CD4-positive, alpha-beta memory T cell (primary cell): ENCODE results near the gene KRTAP4-4. TPM values are rescaled to one million over a fixed set of nuclear protein-coding genes. Genes with fewer than 3 reads are reported as not detected.
A peak's percentile ranks its signal among the peaks of the same experiment; 100 is the strongest.

Experiments
- CTCF ChIA-PET: fragments of 350-600 bp; sonication (Branson Sonifier 250); formaldehyde crosslinking; loops from one replicate; lab custom pipeline; 2021; ENCODE audit warnings: inconsistent platforms; ENCODE audit not compliant: partially characterized antibody; lab: Charles Lee
- POLR2A ChIA-PET: fragments of 350-600 bp; sonication (Branson Sonifier 250); formaldehyde crosslinking; loops from one replicate; lab custom pipeline; 2021; ENCODE audit not compliant: partially characterized antibody; lab: Charles Lee
- DNase-seq, 5 donors: peaks; one replicate each; pipeline versions ENCODE4 v3.0.0 to v3.0.0-alpha.2; 2020 to 2022; ENCODE audit warnings: mixed read lengths in 1 of 5
- H3K27ac ChIP-seq: one replicate; pipeline ENCODE4 v1.7.0; 2013; ENCODE audit warnings: low read depth, low read length
- H3K27me3 ChIP-seq: 2 replicates; pipeline ENCODE4 v1.7.0; 2013; ENCODE audit warnings: mild to moderate bottlenecking, low read length, moderate library complexity; ENCODE audit not compliant: insufficient read depth
- H3K36me3 ChIP-seq: 2 replicates; pipeline ENCODE4 v1.7.0; 2013; ENCODE audit warnings: mild to moderate bottlenecking, low read length, moderate library complexity; ENCODE audit not compliant: insufficient read depth
- H3K4me1 ChIP-seq: 2 replicates; pipeline ENCODE4 v1.7.0; 2013; ENCODE audit warnings: mild to moderate bottlenecking, low read length, moderate library complexity; ENCODE audit not compliant: insufficient read depth
- H3K4me3 ChIP-seq, 2 donors: one replicate each; pipeline ENCODE4 v1.7.0; 2013; ENCODE audit warnings: low read length in 2 of 2, mild to moderate bottlenecking in 1 of 2
- H3K9me3 ChIP-seq, 2 donors: one replicate each; pipeline ENCODE4 v1.7.0; 2013; ENCODE audit warnings: low read length in 2 of 2, control low read depth in 1 of 2; ENCODE audit not compliant: control insufficient read depth in 1 of 2
- H3K27ac Mint-ChIP-seq, 7 donors: one replicate each; pipeline ENCODE4 v1.8.0; 2020 to 2021; ENCODE audit warnings: mixed read lengths in 7 of 7, mild to moderate bottlenecking in 6 of 7, inconsistent platforms in 3 of 7, moderate library complexity in 3 of 7
- H3K27me3 Mint-ChIP-seq, 2 donors: one replicate each; pipeline ENCODE4 v1.8.0; 2020 to 2021; ENCODE audit warnings: mixed read lengths in 2 of 2
- H3K36me3 Mint-ChIP-seq, 2 donors: one replicate each; pipeline ENCODE4 v1.8.0; 2020 to 2021; ENCODE audit warnings: mixed read lengths in 2 of 2, inconsistent platforms in 1 of 2, mild to moderate bottlenecking in 1 of 2
- H3K4me1 Mint-ChIP-seq, 4 donors: one replicate each; pipeline ENCODE4 v1.8.0; 2020 to 2021; ENCODE audit warnings: mixed read lengths in 4 of 4, mild to moderate bottlenecking in 1 of 4
- H3K4me3 Mint-ChIP-seq, 8 donors: one replicate each; pipeline ENCODE4 v1.8.0; 2020 to 2021; ENCODE audit warnings: mixed read lengths in 8 of 8, mild to moderate bottlenecking in 7 of 8, moderate library complexity in 6 of 8, inconsistent platforms in 3 of 8
- H3K9me3 Mint-ChIP-seq, 8 donors: one replicate each; pipeline ENCODE4 v1.8.0; 2020 to 2021; ENCODE audit warnings: mixed read lengths in 8 of 8, mild to moderate bottlenecking in 5 of 8, inconsistent platforms in 3 of 8, moderate library complexity in 1 of 8
- intact Hi-C: fragments of 100-400 bp; cut with micrococcal nuclease; formaldehyde crosslinking; loops from one replicate; pipeline ENCODE4 v1.15.1; 2023
- polyA plus RNA-seq, 2 donors: library from polyadenylated mRNA; unstranded; fragments of 300-500 nt; fragmentation: Illumina TruSeq; gene quantifications; one replicate each; pipeline ENCODE4 v1.2.3, GENCODE V29; 2021
- total RNA-seq, 2 experiments: library from RNA; stranded (reverse); gene quantifications; one replicate each; pipeline ENCODE4 v1.2.3, GENCODE V29; 2021

The KRTAP4-4 gene
- total and polyA plus RNA-seq, 4 experiments from 2014 or later = not detected

- no peak within 1 kb of the TSS for H3K4me3 Mint-ChIP-seq
- Histone ChIP-seq H3K36me3 (no peaks in the 10 kb centered on the region), H3K4me1 (no peaks in the 10 kb centered on the region), H3K9me3 (no peaks in the 10 kb centered on the region), H3K27ac (no peak within 1 kb of the TSS), H3K4me3 (no peak within 1 kb of the TSS), H3K27me3 (no peaks in the 10 kb centered on the region)
- H3K36me3 Mint-ChIP-seq = no peaks in the 10 kb centered on the region
- no peak for DNase-seq
- no peak within 1 kb of the TSS for H3K27ac Mint-ChIP-seq
- intact Hi-C loops = no loop called here
- ChIA-PET POLR2A (no interaction called here), CTCF (no interaction called here)
- no peaks in the 10 kb centered on the region for H3K4me1 Mint-ChIP-seq
- H3K27me3 Mint-ChIP-seq = peaks cover 3 to 18% of the 10 kb centered on the region in 2 donors
- H3K9me3 Mint-ChIP-seq = peaks cover 0 to 5% (median 0%) of the 10 kb centered on the region in 8 donors
Measured at GRCh38 chr17:41184480-41184961, 24.0 kb upstream of the KRTAP4-4 start, which contains the start of gene KRTAP4-1. TSS of gene KRTAP4-1 (minus strand) at chr17:41184911. CDS start at chr17:41184854, 57 bp downstream.

- Mint-ChIP-seq H3K9me3 (peaks cover 0 to 5% (median 0%) of the 10 kb centered on the region in 8 donors), H3K4me3 (no peak overlapping the region), H3K27me3 (peaks cover 0 to 3% of the 10 kb centered on the region in 2 donors), H3K4me1 (no peaks in the 10 kb centered on the region), H3K36me3 (no peaks in the 10 kb centered on the region), H3K27ac (peak overlapping the region in 1 of 7 donors; percentile 3)
- Histone ChIP-seq H3K9me3 (no peaks in the 10 kb centered on the region), H3K4me1 (no peaks in the 10 kb centered on the region), H3K36me3 (no peaks in the 10 kb centered on the region), H3K27ac (no peak overlapping the region), H3K27me3 (no peaks in the 10 kb centered on the region), H3K4me3 (no peak overlapping the region)
- ChIA-PET CTCF (no interaction called here), POLR2A (interaction anchor here (1.2 kb wide), 1 partner anchor 39 kb away, joined by 3 read pairs; the partner anchor contains the start of gene KRTAP4-6)
- no peak for DNase-seq
- intact Hi-C loops = no loop called here
Measured at GRCh38 chr17:41178843-41179616, 18.5 kb upstream of the KRTAP4-4 start.

GRCh38 chr17:41178341-41178740, 17.8 kb upstream of the KRTAP4-4 start:
- ChIA-PET POLR2A (interaction anchor here (1.2 kb wide), 1 partner anchor 38 kb away, joined by 3 read pairs; the partner anchor contains the start of gene KRTAP4-6), CTCF (no interaction called here)
- intact Hi-C loops = no loop called here
- peak overlapping the region in 1 of 7 donors; percentile 4 for H3K27ac Mint-ChIP-seq
- no peaks in the 10 kb centered on the region for H3K27me3 Mint-ChIP-seq
- no peak overlapping the region for H3K4me3 ChIP-seq
- peaks cover 0 to 3% (median 2%) of the 10 kb centered on the region in 4 donors for H3K4me1 Mint-ChIP-seq
- no peaks in the 10 kb centered on the region for H3K36me3 Mint-ChIP-seq
- DNase-seq = no peak
- H3K9me3 Mint-ChIP-seq = peaks cover 0 to 2% (median 0%) of the 10 kb centered on the region in 8 donors
- no peaks in the 10 kb centered on the region for H3K36me3 ChIP-seq
- no peaks in the 10 kb centered on the region for H3K4me1 ChIP-seq
- no peak overlapping the region for H3K4me3 Mint-ChIP-seq
- no peaks in the 10 kb centered on the region for H3K9me3 ChIP-seq
- H3K27ac ChIP-seq = no peak overlapping the region
- H3K27me3 ChIP-seq = no peaks in the 10 kb centered on the region

- peaks cover 0 to 5% (median 3%) of the 10 kb centered on the region in 4 donors for H3K4me1 Mint-ChIP-seq
- H3K36me3 Mint-ChIP-seq = no peaks in the 10 kb centered on the region
- no peak within 1 kb of the TSS for H3K4me3 Mint-ChIP-seq
- Histone ChIP-seq H3K4me1 (no peaks in the 10 kb centered on the region), H3K27ac (no peak within 1 kb of the TSS), H3K27me3 (no peaks in the 10 kb centered on the region), H3K4me3 (no peak within 1 kb of the TSS), H3K9me3 (no peaks in the 10 kb centered on the region), H3K36me3 (no peaks in the 10 kb centered on the region)
- CTCF ChIA-PET = no interaction called here
- no peaks in the 10 kb centered on the region for H3K27me3 Mint-ChIP-seq
- H3K27ac Mint-ChIP-seq = peak within 1 kb of the TSS in 2 of 7 donors; percentile 4 to 20
- H3K9me3 Mint-ChIP-seq = no peaks in the 10 kb centered on the region
- DNase-seq = no peak
- POLR2A ChIA-PET = interaction anchor here (1.2 kb wide), 1 partner anchor 37 kb away, joined by 3 read pairs; the partner anchor contains the start of gene KRTAP4-6
- intact Hi-C loops = no loop called here
Measured at GRCh38 chr17:41177727-41178271, 17.3 kb upstream of the KRTAP4-4 start, which contains the start of gene KRTAP4-2. TSS of gene KRTAP4-2 (minus strand) at chr17:41178221. CDS start at chr17:41178164, 57 bp downstream.

GRCh38 chr17:41176744-41177387, 16.3 kb upstream of the KRTAP4-4 start:
- Mint-ChIP-seq H3K27ac (no peak overlapping the region), H3K4me1 (peaks cover 0 to 5% (median 3%) of the 10 kb centered on the region in 4 donors), H3K4me3 (no peak overlapping the region), H3K9me3 (no peaks in the 10 kb centered on the region), H3K36me3 (no peaks in the 10 kb centered on the region), H3K27me3 (no peaks in the 10 kb centered on the region)
- Histone ChIP-seq H3K27me3 (no peaks in the 10 kb centered on the region), H3K4me3 (no peak overlapping the region), H3K9me3 (no peaks in the 10 kb centered on the region), H3K36me3 (no peaks in the 10 kb centered on the region), H3K27ac (no peak overlapping the region), H3K4me1 (no peaks in the 10 kb centered on the region)
- DNase-seq = no peak
- POLR2A ChIA-PET = no interaction called here
- CTCF ChIA-PET = interaction anchor here (1.2 kb wide), 1 partner anchor 145 kb away, joined by 5 read pairs; no protein-coding TSS in a partner anchor
- intact Hi-C loops = no loop called here

DNA sequence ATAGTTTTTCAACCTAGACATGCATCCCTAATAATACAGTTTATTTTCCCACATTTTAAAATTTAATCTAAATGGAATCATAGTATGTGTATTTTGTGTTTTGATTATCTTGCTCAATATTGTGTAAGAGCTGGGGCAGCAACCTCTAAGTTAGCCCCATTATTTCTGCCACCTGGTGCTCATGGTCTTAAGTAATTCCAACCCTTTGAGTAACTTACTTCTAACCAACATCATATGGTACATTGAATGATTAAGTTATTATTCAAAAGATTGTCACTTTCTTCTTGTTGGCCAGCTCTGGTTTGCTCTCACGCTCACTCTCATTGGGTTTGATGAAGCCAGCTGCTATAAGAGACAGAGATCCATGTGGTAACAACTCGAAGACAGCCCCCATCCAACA, 11.3 kb upstream of the KRTAP4-4 start:
- H3K9me3 Mint-ChIP-seq = peaks cover 0 to 2% (median 0%) of the 10 kb centered on the region in 8 donors
- Histone ChIP-seq H3K4me1 (no peaks in the 10 kb centered on the region), H3K36me3 (no peaks in the 10 kb centered on the region), H3K27me3 (no peaks in the 10 kb centered on the region), H3K9me3 (no peaks in the 10 kb centered on the region), H3K27ac (no peak overlapping the region), H3K4me3 (no peak overlapping the region)
- no peaks in the 10 kb centered on the region for H3K36me3 Mint-ChIP-seq
- DNase-seq = no peak
- peaks cover 0 to 9% (median 4%) of the 10 kb centered on the region in 4 donors for H3K4me1 Mint-ChIP-seq
- CTCF ChIA-PET = interaction anchor here (2.3 kb wide), 1 partner anchor 150 kb away, joined by 11 read pairs; no protein-coding TSS in a partner anchor
- no peak overlapping the region for H3K27ac Mint-ChIP-seq
- POLR2A ChIA-PET = no interaction called here
- intact Hi-C loops = no loop called here
- H3K4me3 Mint-ChIP-seq = no peak overlapping the region
- H3K27me3 Mint-ChIP-seq = no peaks in the 10 kb centered on the region
